AG09309 (cell line): ENCODE measurements around the gene LRRFIP2.
A peak's percentile ranks its signal among the peaks of the same experiment; 100 is the strongest.

Source experiments
- DNase-seq: peaks from one replicate; pipeline ENCODE4 v3.0.0-alpha.2; 2010; ENCODE audit warnings: low read depth
- H3K4me3 ChIP-seq: 2 replicates; pipeline ENCODE4 v1.5.1; 2011; ENCODE audit warnings: mild to moderate bottlenecking, low read depth, low read length, moderate library complexity; ENCODE audit not compliant: control insufficient read depth
- TF ChIP-seq, protein P1 (sequence below): IDR thresholded peaks from 2 replicates; pipeline ENCODE4 v1.5.1; 2011; ENCODE audit warnings: mild to moderate bottlenecking, low read depth, low read length, inconsistent platforms; ENCODE audit not compliant: insufficient read depth, control insufficient read depth; ENCODE audit errors: missing control alignments

The LRRFIP2 gene

DNA sequence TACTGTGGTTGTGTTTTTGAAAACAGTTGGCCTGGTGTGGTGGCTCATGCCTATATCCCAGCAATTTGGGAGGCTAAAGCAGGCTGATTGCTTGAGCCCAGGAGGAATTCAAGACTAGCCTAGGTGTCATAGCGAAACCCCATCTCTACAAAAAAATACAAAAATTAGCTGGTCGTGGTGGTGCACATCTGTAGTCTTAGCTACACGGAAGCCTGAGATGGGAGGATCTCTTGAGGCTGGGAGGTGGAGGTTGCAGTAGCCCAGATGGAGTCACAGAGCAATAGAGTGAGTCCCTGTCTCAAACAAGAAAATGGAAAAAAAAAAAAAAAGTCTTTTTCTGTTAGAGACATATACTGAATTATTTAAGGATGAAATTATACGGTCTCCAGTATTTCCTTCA lies 14.7 kb upstream of the LRRFIP2 start:
- no peak for DNase-seq
- no peak overlapping the region for H3K4me3 ChIP-seq
- TF ChIP-seq, protein P1, sequence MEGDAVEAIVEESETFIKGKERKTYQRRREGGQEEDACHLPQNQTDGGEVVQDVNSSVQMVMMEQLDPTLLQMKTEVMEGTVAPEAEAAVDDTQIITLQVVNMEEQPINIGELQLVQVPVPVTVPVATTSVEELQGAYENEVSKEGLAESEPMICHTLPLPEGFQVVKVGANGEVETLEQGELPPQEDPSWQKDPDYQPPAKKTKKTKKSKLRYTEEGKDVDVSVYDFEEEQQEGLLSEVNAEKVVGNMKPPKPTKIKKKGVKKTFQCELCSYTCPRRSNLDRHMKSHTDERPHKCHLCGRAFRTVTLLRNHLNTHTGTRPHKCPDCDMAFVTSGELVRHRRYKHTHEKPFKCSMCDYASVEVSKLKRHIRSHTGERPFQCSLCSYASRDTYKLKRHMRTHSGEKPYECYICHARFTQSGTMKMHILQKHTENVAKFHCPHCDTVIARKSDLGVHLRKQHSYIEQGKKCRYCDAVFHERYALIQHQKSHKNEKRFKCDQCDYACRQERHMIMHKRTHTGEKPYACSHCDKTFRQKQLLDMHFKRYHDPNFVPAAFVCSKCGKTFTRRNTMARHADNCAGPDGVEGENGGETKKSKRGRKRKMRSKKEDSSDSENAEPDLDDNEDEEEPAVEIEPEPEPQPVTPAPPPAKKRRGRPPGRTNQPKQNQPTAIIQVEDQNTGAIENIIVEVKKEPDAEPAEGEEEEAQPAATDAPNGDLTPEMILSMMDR = no peak

DNA sequence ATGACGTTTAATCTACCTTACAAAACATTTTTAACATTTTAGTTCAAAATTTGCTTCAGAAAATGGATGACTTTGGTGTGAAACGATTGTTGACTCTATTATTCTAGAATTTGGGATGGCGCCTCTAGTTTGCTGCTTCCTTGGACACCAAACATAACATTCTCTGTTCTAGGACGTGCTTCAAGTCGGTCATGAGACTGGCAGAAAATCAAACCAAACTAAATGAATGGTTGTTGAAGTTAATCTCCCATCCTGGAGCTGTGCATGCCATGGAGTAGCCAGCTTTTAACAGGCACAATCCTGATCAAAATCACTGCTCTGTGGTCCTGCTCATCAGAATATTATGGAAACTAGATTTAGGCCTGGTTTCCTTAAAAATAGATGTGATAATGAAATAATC lies 9.6 kb upstream of the LRRFIP2 start:
- no peak for DNase-seq
- TF ChIP-seq, protein P1 = no peak
- no peak overlapping the region for H3K4me3 ChIP-seq

DNA sequence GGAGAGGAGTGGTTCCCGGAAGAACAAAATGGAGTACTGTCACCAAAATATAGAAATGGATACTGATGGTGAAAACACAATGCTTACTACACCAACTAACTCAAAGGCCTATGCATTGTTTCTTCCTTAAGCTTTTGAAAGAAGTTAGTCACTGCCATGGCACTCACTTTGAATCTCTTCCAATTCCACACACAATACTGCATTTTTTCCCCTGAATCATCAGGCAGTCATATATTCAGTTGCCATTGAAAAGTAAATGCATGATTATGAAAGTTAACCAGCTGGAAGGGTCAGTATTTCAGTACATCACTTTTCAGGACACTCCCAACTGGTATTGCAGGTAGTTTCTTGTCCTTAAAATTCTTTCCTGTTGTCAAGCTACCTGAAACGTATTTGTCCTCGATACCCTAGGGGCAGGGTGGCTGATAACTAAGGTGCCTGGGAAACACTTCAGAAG lies 9.0 kb upstream of the LRRFIP2 start:
- peak; percentile 87 for DNase-seq
- TF ChIP-seq, protein P1 = no peak
- H3K4me3 ChIP-seq = no peak overlapping the region

DNA sequence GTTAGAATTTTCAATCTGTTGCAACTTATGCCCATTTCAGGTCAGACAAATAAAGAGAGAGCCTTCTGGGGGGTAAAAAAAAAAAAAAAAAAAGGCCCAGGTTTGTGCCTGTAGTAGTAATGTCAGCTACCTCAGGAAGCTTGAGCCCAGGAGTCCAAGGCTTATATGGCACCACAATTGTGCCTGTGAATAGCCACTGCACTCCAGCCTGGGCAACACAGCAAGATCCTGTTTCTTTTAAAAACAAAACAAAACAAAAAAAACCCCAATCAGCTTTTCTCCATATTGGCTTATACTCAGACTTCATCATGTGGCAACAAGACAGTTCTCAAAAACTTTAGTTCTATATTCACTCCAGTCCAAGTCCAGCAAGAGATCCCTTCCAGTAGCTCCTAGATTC lies 8.4 kb upstream of the LRRFIP2 start:
- DNase-seq = no peak
- TF ChIP-seq, protein P1 = no peak
- H3K4me3 ChIP-seq = no peak overlapping the region

DNA sequence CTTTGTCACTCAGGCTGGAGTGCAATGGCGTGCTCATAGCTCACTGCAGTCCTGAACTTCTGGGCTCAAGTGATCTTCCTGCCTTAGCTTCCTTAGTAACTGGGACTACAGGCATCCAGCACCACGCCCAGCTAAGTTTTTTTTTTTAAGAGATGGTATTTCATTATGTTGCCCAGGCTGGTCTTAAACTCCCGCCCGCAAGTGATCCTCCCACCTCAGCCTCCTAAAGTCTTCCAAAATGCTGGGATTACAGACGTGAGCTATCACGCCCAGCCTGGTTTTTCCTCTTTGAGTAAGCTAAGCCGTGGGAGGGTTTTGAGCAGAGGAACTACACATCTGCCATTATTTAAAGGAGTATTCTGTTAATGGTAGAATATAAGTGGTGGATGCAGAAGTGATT lies 7.4 kb upstream of the LRRFIP2 start:
- no peak overlapping the region for H3K4me3 ChIP-seq
- TF ChIP-seq, protein P1 = no peak
- no peak for DNase-seq

DNA sequence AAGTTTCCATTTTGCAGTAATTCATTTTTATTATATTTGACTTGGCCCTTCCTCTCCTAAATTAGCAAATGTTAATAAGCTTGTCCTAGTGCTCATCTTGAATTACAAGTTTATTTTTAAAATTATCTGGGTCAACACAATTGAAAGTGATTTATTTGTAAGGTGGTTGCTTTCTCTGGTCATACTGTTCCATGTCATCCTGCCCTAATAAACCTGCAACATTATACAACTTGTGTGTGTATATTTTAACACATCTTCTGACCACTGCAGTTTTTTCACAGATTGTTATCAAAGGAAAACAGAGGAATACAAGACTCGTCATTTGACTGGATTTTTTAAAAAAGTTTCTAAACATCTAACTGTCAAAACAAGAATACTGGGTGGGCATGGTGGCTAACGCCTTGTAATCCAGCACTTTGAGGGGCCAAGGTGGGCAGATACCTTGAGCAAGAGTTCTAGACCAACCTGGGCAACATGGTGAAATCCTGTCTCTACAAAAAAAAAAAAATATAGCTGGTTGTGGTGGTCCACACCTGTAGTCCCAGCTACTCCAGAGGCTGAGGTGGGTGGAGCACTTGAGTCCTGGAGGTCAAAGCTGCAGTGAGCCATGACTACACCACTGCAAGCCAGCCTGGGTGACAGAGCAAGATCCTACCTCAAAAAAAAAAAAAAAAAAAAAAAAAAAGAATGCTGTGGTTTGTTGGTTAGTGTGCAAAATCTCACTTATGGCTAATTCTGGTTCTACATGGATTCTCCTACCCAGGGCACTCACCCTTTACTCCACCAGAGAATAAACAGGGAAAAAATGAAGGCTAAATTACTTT lies 5.0 kb upstream of the LRRFIP2 start:
- TF ChIP-seq, protein P1 = no peak
- no peak overlapping the region for H3K4me3 ChIP-seq
- DNase-seq = no peak
